ENCODE results near the gene KIAA1671.

GRCh38 chr22:25048659-25049647, 96.4 kb downstream of the KIAA1671 start:
- TF ChIP-seq, protein P1, sequence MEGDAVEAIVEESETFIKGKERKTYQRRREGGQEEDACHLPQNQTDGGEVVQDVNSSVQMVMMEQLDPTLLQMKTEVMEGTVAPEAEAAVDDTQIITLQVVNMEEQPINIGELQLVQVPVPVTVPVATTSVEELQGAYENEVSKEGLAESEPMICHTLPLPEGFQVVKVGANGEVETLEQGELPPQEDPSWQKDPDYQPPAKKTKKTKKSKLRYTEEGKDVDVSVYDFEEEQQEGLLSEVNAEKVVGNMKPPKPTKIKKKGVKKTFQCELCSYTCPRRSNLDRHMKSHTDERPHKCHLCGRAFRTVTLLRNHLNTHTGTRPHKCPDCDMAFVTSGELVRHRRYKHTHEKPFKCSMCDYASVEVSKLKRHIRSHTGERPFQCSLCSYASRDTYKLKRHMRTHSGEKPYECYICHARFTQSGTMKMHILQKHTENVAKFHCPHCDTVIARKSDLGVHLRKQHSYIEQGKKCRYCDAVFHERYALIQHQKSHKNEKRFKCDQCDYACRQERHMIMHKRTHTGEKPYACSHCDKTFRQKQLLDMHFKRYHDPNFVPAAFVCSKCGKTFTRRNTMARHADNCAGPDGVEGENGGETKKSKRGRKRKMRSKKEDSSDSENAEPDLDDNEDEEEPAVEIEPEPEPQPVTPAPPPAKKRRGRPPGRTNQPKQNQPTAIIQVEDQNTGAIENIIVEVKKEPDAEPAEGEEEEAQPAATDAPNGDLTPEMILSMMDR (conservative IDR thresholded peaks at IDR 0.05; ENCODE audit: low read depth, low read length) = peak; percentile 68
- TF ChIP-seq RFX5 (IDR thresholded peaks at IDR 0.05; ENCODE audit: low read depth, low read length) = no peak
